Nephron progenitor cell (in vitro differentiated cells): ENCODE measurements around the gene MYO18B.

Experiments used
- DNase-seq: peaks from one replicate; pipeline ENCODE4 v3.0.0; 2021
- H3K27ac Mint-ChIP-seq: 2 replicates; pipeline ENCODE4 v1.8.0; 2021; ENCODE audit warnings: mild to moderate bottlenecking, moderate library complexity, mixed read lengths
- H3K27me3 Mint-ChIP-seq: 2 replicates; pipeline ENCODE4 v1.8.0; 2021; ENCODE audit warnings: mild to moderate bottlenecking, low read depth, mixed read lengths; ENCODE audit not compliant: poor library complexity
- H3K36me3 Mint-ChIP-seq: 2 replicates; pipeline ENCODE4 v1.8.0; 2021; ENCODE audit warnings: low read depth, mixed read lengths
- H3K4me1 Mint-ChIP-seq: 2 replicates; pipeline ENCODE4 v1.8.0; 2021; ENCODE audit warnings: mixed read lengths
- H3K4me3 Mint-ChIP-seq: 2 replicates; pipeline ENCODE4 v1.8.0; 2021; ENCODE audit warnings: mild to moderate bottlenecking, moderate library complexity, mixed read lengths
- H3K9me3 Mint-ChIP-seq: 2 replicates; pipeline ENCODE4 v1.8.0; 2021; ENCODE audit warnings: mild to moderate bottlenecking, moderate library complexity, mixed read lengths
- CTCF ChIP-seq: fragments of 200-600 bp; sonication (generic); IDR thresholded peaks from 2 replicates; pipeline ENCODE4 v1.5.0; 2021; ENCODE audit warnings: antibody characterized with exemption

The MYO18B gene

GRCh38 chr22:25818541-25818940 is 76.6 kb downstream of the MYO18B start:
- no peaks in the 10 kb centered on the region for H3K36me3 Mint-ChIP-seq
- no peaks in the 10 kb centered on the region for H3K4me1 Mint-ChIP-seq
- H3K9me3 Mint-ChIP-seq: peaks cover 28% of the 10 kb centered on the region
- no peak overlapping the region for H3K27ac Mint-ChIP-seq
- peaks cover 66% of the 10 kb centered on the region for H3K27me3 Mint-ChIP-seq
- no peak overlapping the region for H3K4me3 Mint-ChIP-seq
- TF ChIP-seq CTCF: no peak
- DNase-seq: no peak

- H3K4me1 Mint-ChIP-seq: no peaks in the 10 kb centered on the region
- no peak for TF ChIP-seq CTCF
- H3K27ac Mint-ChIP-seq: no peak overlapping the region
- H3K9me3 Mint-ChIP-seq: peaks cover 28% of the 10 kb centered on the region
- H3K36me3 Mint-ChIP-seq: no peaks in the 10 kb centered on the region
- DNase-seq: no peak
- peaks cover 47% of the 10 kb centered on the region for H3K27me3 Mint-ChIP-seq
- H3K4me3 Mint-ChIP-seq: no peak overlapping the region
These were observed 80.4 kb downstream of the MYO18B start for GRCh38 chr22:25822344-25822743.

- no peak overlapping the region for H3K4me3 Mint-ChIP-seq
- no peak for TF ChIP-seq CTCF
- peaks cover 38% of the 10 kb centered on the region for H3K27me3 Mint-ChIP-seq
- no peak for DNase-seq
- no peaks in the 10 kb centered on the region for H3K36me3 Mint-ChIP-seq
- no peaks in the 10 kb centered on the region for H3K4me1 Mint-ChIP-seq
- no peak overlapping the region for H3K27ac Mint-ChIP-seq
- H3K9me3 Mint-ChIP-seq: peaks cover 28% of the 10 kb centered on the region
These were observed 81.3 kb downstream of the MYO18B start for GRCh38 chr22:25823276-25823675.

- H3K9me3 Mint-ChIP-seq: peaks cover 25% of the 10 kb centered on the region
- no peaks in the 10 kb centered on the region for H3K36me3 Mint-ChIP-seq
- H3K27me3 Mint-ChIP-seq: peaks cover 29% of the 10 kb centered on the region
- peak; percentile 18 for DNase-seq
- no peak overlapping the region for H3K4me3 Mint-ChIP-seq
- TF ChIP-seq CTCF: no peak
- H3K27ac Mint-ChIP-seq: no peak overlapping the region
- no peaks in the 10 kb centered on the region for H3K4me1 Mint-ChIP-seq
These were observed 82.9 kb downstream of the MYO18B start for GRCh38 chr22:25824828-25825423.

- TF ChIP-seq CTCF: no peak
- Mint-ChIP-seq H3K27me3 (peaks cover 18% of the 10 kb centered on the region), H3K27ac (no peak overlapping the region), H3K4me1 (no peaks in the 10 kb centered on the region), H3K36me3 (no peaks in the 10 kb centered on the region), H3K9me3 (peaks cover 16% of the 10 kb centered on the region), H3K4me3 (no peak overlapping the region)
- no peak for DNase-seq
These were observed 85.4 kb downstream of the MYO18B start for GRCh38 chr22:25827415-25827814.

GRCh38 chr22:25828422-25828821 is 86.4 kb downstream of the MYO18B start:
- no peak for DNase-seq
- H3K4me1 Mint-ChIP-seq: no peaks in the 10 kb centered on the region
- no peaks in the 10 kb centered on the region for H3K36me3 Mint-ChIP-seq
- H3K27ac Mint-ChIP-seq: no peak overlapping the region
- no peak overlapping the region for H3K4me3 Mint-ChIP-seq
- peaks cover 18% of the 10 kb centered on the region for H3K27me3 Mint-ChIP-seq
- H3K9me3 Mint-ChIP-seq: peaks cover 10% of the 10 kb centered on the region
- TF ChIP-seq CTCF: no peak
